Neural progenitor cell (in vitro differentiated cells): ENCODE measurements around the gene FSTL5. TPM values are rescaled to one million over a fixed set of nuclear protein-coding genes. Genes with fewer than 3 reads are reported as not detected.

Experiments used
- DNase-seq: peaks from one replicate; pipeline ENCODE4 v3.0.0-alpha.2; 2016; ENCODE audit warnings: low spot score
- H2AFZ ChIP-seq: fragments of 200-600 bp; sonication (generic); replicated peaks from 2 replicates; pipeline ENCODE4 v1.6.1; 2016; ENCODE audit warnings: antibody characterized with exemption
- H3F3A ChIP-seq: fragments of 200-600 bp; sonication (generic); 2 replicates; pipeline ENCODE4 v1.6.1; 2016; ENCODE audit warnings: antibody characterized with exemption, low read depth
- H3K27ac ChIP-seq: fragments of 200-600 bp; sonication (generic); 2 replicates; pipeline ENCODE4 v1.5.1; 2016; ENCODE audit warnings: mild to moderate bottlenecking
- H3K27me3 ChIP-seq: fragments of 200-600 bp; sonication (generic); 2 replicates; pipeline ENCODE4 v1.6.1; 2016; ENCODE audit warnings: mild to moderate bottlenecking, moderate library complexity
- H3K36me3 ChIP-seq: fragments of 200-600 bp; sonication (generic); 2 replicates; pipeline ENCODE4 v1.5.1; 2016
- H3K4me1 ChIP-seq: fragments of 200-600 bp; sonication (generic); 2 replicates; pipeline ENCODE4 v1.6.1; 2016; ENCODE audit warnings: mixed run types
- H3K4me2 ChIP-seq: fragments of 200-600 bp; sonication (generic); 2 replicates; pipeline ENCODE4 v1.6.1; 2016
- H3K4me3 ChIP-seq: fragments of 200-600 bp; sonication (generic); 2 replicates; pipeline ENCODE4 v1.5.1; 2016
- H3K79me2 ChIP-seq: fragments of 200-600 bp; sonication (generic); 2 replicates; pipeline ENCODE4 v1.6.1; 2016; ENCODE audit warnings: low read depth
- H3K9ac ChIP-seq: fragments of 200-600 bp; sonication (generic); 2 replicates; pipeline ENCODE4 v1.6.1; 2016
- H3K9me3 ChIP-seq: fragments of 200-600 bp; sonication (generic); 2 replicates; pipeline ENCODE4 v1.5.1; 2016; ENCODE audit warnings: low read depth
- H4K20me1 ChIP-seq: fragments of 200-600 bp; sonication (generic); 2 replicates; pipeline ENCODE4 v1.6.1; 2016; ENCODE audit warnings: low read depth
- H3K27ac Mint-ChIP-seq: 3 replicates; pipeline ENCODE4 v1.8.0; 2021; ENCODE audit warnings: mixed read lengths
- H3K27me3 Mint-ChIP-seq: 2 replicates; pipeline ENCODE4 v1.8.0; 2022; ENCODE audit warnings: low read depth, mild to moderate bottlenecking, inconsistent platforms, moderate library complexity, mixed read lengths; ENCODE audit not compliant: insufficient read depth
- H3K36me3 Mint-ChIP-seq: 3 replicates; pipeline ENCODE4 v1.8.0; 2021; ENCODE audit warnings: mixed read lengths
- H3K4me1 Mint-ChIP-seq: 3 replicates; pipeline ENCODE4 v1.8.0; 2021; ENCODE audit warnings: mixed read lengths
- H3K4me3 Mint-ChIP-seq: 3 replicates; pipeline ENCODE4 v1.8.0; 2021; ENCODE audit warnings: mild to moderate bottlenecking, moderate library complexity, mixed read lengths
- H3K9me3 Mint-ChIP-seq: 3 replicates; pipeline ENCODE4 v1.8.0; 2020; ENCODE audit warnings: mixed read lengths
- CTCF ChIP-seq: fragments of 200-600 bp; sonication (generic); IDR thresholded peaks from 2 replicates; pipeline ENCODE4 v1.5.1; 2017; ENCODE audit warnings: antibody characterized with exemption, mild to moderate bottlenecking
- EZH2 ChIP-seq: fragments of 200-600 bp; sonication (generic); IDR thresholded peaks from 2 replicates; pipeline ENCODE4 v1.6.1; 2017; ENCODE audit warnings: antibody characterized with exemption, mild to moderate bottlenecking, moderate library complexity
- EZH2phosphoT487 ChIP-seq: fragments of 200-600 bp; sonication (generic); IDR thresholded peaks from 2 replicates; pipeline ENCODE4 v1.6.1; 2017; ENCODE audit warnings: antibody characterized with exemption
- total RNA-seq: library from RNA; depleted of rRNA; stranded (reverse); fragments of >200 nt; gene quantifications from 2 replicates; pipeline ENCODE4 v1.2.3, GENCODE V29; 2015; ENCODE audit warnings: low replicate concordance

The FSTL5 gene
- total RNA-seq, 1 donor from 2014 or later: not detected

- no peaks in the 10 kb centered on the region for H3K9me3 ChIP-seq
- H2AFZ ChIP-seq: no peak overlapping the region
- no peak for DNase-seq
- H3K27ac ChIP-seq: no peak overlapping the region
- no peaks in the 10 kb centered on the region for H3F3A ChIP-seq
- H3K4me3 ChIP-seq: no peak overlapping the region
- H3K4me1 ChIP-seq: no peaks in the 10 kb centered on the region
- H3K79me2 ChIP-seq: no peaks in the 10 kb centered on the region
- no peak overlapping the region for H3K27ac Mint-ChIP-seq
- TF ChIP-seq EZH2 (no peak), CTCF (peak; percentile 44)
- no peaks in the 10 kb centered on the region for H3K4me1 Mint-ChIP-seq
- H3K9ac ChIP-seq: no peak overlapping the region
- no peak overlapping the region for H3K4me2 ChIP-seq
- H3K27me3 ChIP-seq: no peaks in the 10 kb centered on the region
- H3K36me3 Mint-ChIP-seq: no peaks in the 10 kb centered on the region
- H3K27me3 Mint-ChIP-seq: peaks cover 2% of the 10 kb centered on the region
- no peak overlapping the region for H3K4me3 Mint-ChIP-seq
- H3K36me3 ChIP-seq: no peaks in the 10 kb centered on the region
- H3K9me3 Mint-ChIP-seq: no peaks in the 10 kb centered on the region
- H4K20me1 ChIP-seq: no peaks in the 10 kb centered on the region
Measured at GRCh38 chr4:161702287-161702686, 461.5 kb downstream of the FSTL5 start.

- Mint-ChIP-seq H3K4me1 (no peaks in the 10 kb centered on the region), H3K27ac (no peak overlapping the region), H3K9me3 (no peaks in the 10 kb centered on the region), H3K27me3 (no peaks in the 10 kb centered on the region), H3K36me3 (no peaks in the 10 kb centered on the region), H3K4me3 (no peak overlapping the region)
- no peaks in the 10 kb centered on the region for H3K36me3 ChIP-seq
- TF ChIP-seq CTCF: no peak
- no peak for TF ChIP-seq EZH2
- TF ChIP-seq EZH2phosphoT487: no peak
- H3K27ac ChIP-seq: no peak overlapping the region
- no peak for DNase-seq
- no peaks in the 10 kb centered on the region for H3K4me1 ChIP-seq
- H3K4me3 ChIP-seq: no peak overlapping the region
- no peaks in the 10 kb centered on the region for H3F3A ChIP-seq
- no peaks in the 10 kb centered on the region for H3K79me2 ChIP-seq
- no peaks in the 10 kb centered on the region for H3K27me3 ChIP-seq
- H2AFZ ChIP-seq: no peak overlapping the region
- no peaks in the 10 kb centered on the region for H3K9me3 ChIP-seq
- no peak overlapping the region for H3K4me2 ChIP-seq
- no peaks in the 10 kb centered on the region for H4K20me1 ChIP-seq
- H3K9ac ChIP-seq: no peak overlapping the region
Measured at GRCh38 chr4:161696944-161697343, 466.9 kb downstream of the FSTL5 start.

- Histone ChIP-seq H2AFZ (no peak overlapping the region), H3K4me1 (no peaks in the 10 kb centered on the region)
- TF ChIP-seq EZH2: no peak
Measured at GRCh38 chr4:161680146-161680545, 483.7 kb downstream of the FSTL5 start.

GRCh38 chr4:161664740-161665139, 499.1 kb downstream of the FSTL5 start:
- Mint-ChIP-seq H3K27ac (no peak overlapping the region), H3K36me3 (no peaks in the 10 kb centered on the region), H3K4me3 (no peak overlapping the region), H3K4me1 (no peaks in the 10 kb centered on the region), H3K9me3 (no peaks in the 10 kb centered on the region), H3K27me3 (no peaks in the 10 kb centered on the region)
- no peak overlapping the region for H3K4me2 ChIP-seq
- no peak overlapping the region for H3K9ac ChIP-seq
- H4K20me1 ChIP-seq: no peaks in the 10 kb centered on the region
- no peaks in the 10 kb centered on the region for H3K27me3 ChIP-seq
- H3K36me3 ChIP-seq: no peaks in the 10 kb centered on the region
- no peaks in the 10 kb centered on the region for H3F3A ChIP-seq
- no peak overlapping the region for H3K27ac ChIP-seq
- H3K9me3 ChIP-seq: no peaks in the 10 kb centered on the region
- no peaks in the 10 kb centered on the region for H3K79me2 ChIP-seq
- TF ChIP-seq EZH2 (no peak), CTCF (no peak), EZH2phosphoT487 (no peak)
- H3K4me1 ChIP-seq: no peaks in the 10 kb centered on the region
- no peak overlapping the region for H2AFZ ChIP-seq
- no peak overlapping the region for H3K4me3 ChIP-seq
- DNase-seq: no peak

More at GRCh38 chr4:161680146-161680545, 483.7 kb downstream of the FSTL5 start:
- H3K36me3 Mint-ChIP-seq: no peaks in the 10 kb centered on the region
- no peaks in the 10 kb centered on the region for H3K9me3 ChIP-seq
- H3K9ac ChIP-seq: no peak overlapping the region
- no peak overlapping the region for H3K4me2 ChIP-seq
- no peaks in the 10 kb centered on the region for H3K9me3 Mint-ChIP-seq
- H3K27ac Mint-ChIP-seq: no peak overlapping the region
- no peaks in the 10 kb centered on the region for H3K27me3 ChIP-seq
- no peaks in the 10 kb centered on the region for H3K27me3 Mint-ChIP-seq
- DNase-seq: no peak
- H3F3A ChIP-seq: no peaks in the 10 kb centered on the region
- H3K27ac ChIP-seq: no peak overlapping the region
- H3K4me3 ChIP-seq: no peak overlapping the region
- no peaks in the 10 kb centered on the region for H3K36me3 ChIP-seq
- no peaks in the 10 kb centered on the region for H3K4me1 Mint-ChIP-seq
- no peaks in the 10 kb centered on the region for H4K20me1 ChIP-seq
- H3K79me2 ChIP-seq: no peaks in the 10 kb centered on the region
- H3K4me3 Mint-ChIP-seq: no peak overlapping the region
